Retina (tissue), 1 donor: ENCODE results near the gene TNRC6B.
"Not testable (repeated sequence)": the region's sequence is repeated elsewhere in the genome, so short reads cannot be mapped to it uniquely, and the experiment has no call there.

Experiments used
- DNase-seq: peaks from one replicate; pipeline ENCODE4 v3.0.0-alpha.2; 2016

TNRC6B gene

DNA sequence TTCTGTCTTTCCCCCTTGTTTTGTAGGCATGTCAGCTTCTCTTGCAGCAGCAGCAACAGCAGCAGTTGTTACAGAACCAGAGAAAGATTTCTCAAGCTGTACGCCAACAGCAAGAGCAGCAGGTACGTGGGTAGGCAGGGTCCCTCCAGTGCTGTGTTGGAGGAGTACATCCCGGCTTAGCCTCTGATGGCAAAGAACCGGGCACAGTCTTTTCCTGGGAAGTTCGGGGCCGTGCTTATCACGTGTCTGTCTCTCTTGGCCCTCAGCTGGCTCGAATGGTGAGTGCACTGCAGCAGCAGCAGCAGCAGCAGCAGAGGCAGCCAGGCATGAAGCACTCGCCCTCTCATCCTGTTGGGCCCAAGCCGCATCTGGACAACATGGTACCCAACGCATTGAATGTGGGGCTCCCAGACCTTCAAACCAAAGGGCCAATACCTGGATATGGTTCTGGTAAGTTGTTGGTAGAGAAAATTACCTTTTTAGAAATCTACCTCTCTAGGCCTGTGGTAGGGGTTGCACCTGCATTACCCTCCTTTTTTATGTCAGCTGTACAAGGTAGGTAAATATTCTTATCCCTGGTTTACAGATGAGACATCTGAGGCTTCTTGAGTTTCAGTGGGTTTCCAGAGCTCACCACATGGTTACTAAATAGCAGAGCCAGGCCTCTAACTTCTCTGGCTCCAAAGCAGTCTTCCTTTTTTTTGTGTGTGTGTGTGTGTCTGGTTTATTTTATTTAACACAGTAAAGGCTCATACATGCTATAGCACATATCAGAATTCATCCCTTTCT lies 123.4 kb downstream of the TNRC6B start:
- DNase-seq: no peak

GRCh38 chr22:40302149-40302548 lies 124.4 kb downstream of the TNRC6B start:
- DNase-seq: no peak

GRCh38 chr22:40305625-40306024 lies 127.9 kb downstream of the TNRC6B start:
- DNase-seq: no peak

- DNase-seq: no peak
Measured at GRCh38 chr22:40308999-40309573, 131.4 kb downstream of the TNRC6B start.

- DNase-seq: no peak
Measured at GRCh38 chr22:40309631-40310030, 131.9 kb downstream of the TNRC6B start.

GRCh38 chr22:40310081-40310767 lies 132.5 kb downstream of the TNRC6B start:
- DNase-seq: no peak

DNA sequence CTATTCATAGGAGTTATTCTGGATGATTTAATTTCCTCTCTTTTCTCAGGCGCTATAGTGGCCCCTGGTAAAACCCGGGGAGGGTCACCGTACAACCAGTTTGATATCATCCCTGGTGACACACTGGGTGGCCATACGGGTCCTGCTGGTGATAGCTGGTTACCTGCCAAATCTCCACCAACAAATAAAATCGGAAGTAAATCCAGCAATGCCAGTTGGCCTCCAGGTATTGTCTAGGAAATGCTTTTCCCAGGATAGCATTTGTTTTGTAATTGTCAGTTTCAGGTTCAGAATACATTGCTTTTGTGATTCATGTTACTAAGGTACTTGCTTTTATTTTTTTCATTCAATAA lies 133.0 kb downstream of the TNRC6B start:
- no peak for DNase-seq

DNA sequence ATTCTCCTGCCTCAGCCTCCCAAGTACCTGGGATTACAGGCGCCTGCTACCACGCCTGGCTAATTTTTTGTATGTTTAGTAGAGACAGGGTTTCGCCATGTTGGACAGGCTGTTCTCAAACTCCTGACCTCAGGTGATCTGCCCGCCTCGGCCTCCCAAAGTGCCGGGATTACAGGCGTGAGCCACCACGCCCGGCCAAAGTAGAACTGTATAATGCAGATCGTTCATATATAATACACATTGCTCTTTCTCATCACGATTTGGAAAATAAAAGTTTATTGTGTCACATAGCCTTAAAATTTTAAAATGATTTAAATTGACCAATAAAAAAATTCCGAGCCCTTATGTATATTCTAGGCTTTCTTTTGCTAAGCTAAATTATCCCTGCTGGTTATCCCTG lies 133.9 kb downstream of the TNRC6B start:
- DNase-seq: not testable (repeated sequence)

GRCh38 chr22:40312050-40312449 lies 134.3 kb downstream of the TNRC6B start:
- no peak for DNase-seq

- no peak for DNase-seq
Measured at GRCh38 chr22:40313007-40313406, 135.3 kb downstream of the TNRC6B start.

DNA sequence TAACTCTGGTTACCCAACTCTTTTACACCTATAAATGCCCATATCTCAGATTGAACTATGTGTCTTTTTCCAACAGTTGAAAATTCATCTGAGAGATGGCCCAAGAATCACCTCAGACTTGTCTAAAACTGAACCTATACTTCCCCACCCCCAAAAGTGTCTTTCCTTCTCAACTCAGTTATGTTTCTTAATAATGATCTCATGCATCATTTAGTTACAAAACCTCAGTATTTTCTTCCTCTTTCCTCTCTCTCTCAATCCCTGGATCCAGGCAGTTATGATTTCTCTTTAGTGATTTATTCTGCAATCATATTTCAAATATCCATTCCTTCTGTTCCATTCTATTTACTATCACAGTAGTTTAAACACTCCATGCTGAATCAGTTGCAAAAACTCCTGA lies 136.3 kb downstream of the TNRC6B start:
- DNase-seq: no peak

DNA sequence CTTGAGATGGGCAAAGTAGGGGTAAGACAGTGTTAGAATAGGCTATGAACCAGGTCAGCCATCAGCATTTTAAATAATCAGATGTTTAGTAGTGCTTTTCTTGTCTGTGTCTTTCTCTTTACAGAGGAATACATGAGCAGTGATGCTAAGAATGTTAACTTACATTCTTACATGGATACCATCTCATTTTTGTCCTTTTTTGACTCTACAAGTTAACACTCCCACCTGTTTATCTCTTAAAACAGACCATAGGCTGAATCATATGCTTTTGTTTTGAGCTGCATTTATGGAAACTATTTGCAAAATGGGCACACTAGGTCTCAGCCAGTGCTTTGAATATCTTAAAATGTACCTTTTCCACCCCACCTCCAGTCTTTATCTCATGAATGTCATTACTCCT lies 143.0 kb downstream of the TNRC6B start:
- no peak for DNase-seq

GRCh38 chr22:40322021-40322420 lies 144.3 kb downstream of the TNRC6B start:
- no peak for DNase-seq

- DNase-seq: no peak
Measured at GRCh38 chr22:40322818-40323447, 145.2 kb downstream of the TNRC6B start.

DNA sequence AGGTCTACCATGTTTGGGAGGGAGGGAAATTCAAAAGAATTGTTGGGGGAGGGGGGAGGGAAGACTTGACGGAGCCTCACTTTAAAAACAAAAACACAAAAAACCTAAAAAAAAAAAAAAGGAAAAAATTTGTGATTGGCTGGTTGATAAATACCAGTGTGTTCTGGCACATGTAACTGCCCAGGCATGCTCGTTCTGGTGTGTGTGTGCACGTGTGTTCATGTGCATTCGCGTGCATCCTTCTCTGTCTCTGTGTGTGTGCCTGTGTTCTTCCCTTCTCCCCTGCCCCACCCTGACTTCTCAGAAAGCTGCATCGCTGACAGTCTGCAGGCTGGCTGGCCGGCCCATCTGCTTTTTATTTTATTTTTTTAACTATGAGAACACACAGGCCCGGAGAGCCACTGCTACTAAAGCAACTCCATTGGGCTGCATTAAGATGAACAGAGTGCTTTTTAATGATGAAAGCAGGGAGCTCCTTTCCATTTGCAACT lies 146.0 kb downstream of the TNRC6B start:
- DNase-seq: no peak

- no peak for DNase-seq
Measured at GRCh38 chr22:40324468-40325305, 147.0 kb downstream of the TNRC6B start.

- no peak for DNase-seq
Measured at GRCh38 chr22:40325315-40325714, 147.6 kb downstream of the TNRC6B start.

- DNase-seq: no peak
Measured at GRCh38 chr22:40326905-40327735, 149.4 kb downstream of the TNRC6B start.

- DNase-seq: no peak
Measured at GRCh38 chr22:40328546-40329456, 151.1 kb downstream of the TNRC6B start.

DNA sequence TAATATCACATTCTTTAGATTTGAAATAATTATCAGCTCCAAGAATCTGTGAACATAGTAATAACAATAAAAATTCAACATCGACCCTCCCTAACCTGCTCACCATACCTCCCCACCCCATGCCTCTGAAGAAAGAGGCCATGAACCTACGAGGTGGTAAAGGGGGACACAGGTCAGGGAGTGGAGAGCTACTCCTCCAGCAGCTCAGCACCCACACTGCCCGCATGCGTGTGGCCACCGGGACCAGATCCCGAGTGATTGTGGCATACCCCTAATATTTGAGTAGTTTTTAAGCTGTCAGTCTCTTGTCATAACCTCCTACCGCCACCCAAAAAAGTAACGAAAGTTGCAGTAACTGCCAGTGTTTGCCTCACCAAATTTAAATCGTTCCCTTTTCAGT lies 151.7 kb downstream of the TNRC6B start:
- DNase-seq: no peak

GRCh38 chr22:40330086-40330485 lies 152.4 kb downstream of the TNRC6B start:
- DNase-seq: no peak
